ENCODE results near the gene SIPA1L2.

The SIPA1L2 gene, protein sequence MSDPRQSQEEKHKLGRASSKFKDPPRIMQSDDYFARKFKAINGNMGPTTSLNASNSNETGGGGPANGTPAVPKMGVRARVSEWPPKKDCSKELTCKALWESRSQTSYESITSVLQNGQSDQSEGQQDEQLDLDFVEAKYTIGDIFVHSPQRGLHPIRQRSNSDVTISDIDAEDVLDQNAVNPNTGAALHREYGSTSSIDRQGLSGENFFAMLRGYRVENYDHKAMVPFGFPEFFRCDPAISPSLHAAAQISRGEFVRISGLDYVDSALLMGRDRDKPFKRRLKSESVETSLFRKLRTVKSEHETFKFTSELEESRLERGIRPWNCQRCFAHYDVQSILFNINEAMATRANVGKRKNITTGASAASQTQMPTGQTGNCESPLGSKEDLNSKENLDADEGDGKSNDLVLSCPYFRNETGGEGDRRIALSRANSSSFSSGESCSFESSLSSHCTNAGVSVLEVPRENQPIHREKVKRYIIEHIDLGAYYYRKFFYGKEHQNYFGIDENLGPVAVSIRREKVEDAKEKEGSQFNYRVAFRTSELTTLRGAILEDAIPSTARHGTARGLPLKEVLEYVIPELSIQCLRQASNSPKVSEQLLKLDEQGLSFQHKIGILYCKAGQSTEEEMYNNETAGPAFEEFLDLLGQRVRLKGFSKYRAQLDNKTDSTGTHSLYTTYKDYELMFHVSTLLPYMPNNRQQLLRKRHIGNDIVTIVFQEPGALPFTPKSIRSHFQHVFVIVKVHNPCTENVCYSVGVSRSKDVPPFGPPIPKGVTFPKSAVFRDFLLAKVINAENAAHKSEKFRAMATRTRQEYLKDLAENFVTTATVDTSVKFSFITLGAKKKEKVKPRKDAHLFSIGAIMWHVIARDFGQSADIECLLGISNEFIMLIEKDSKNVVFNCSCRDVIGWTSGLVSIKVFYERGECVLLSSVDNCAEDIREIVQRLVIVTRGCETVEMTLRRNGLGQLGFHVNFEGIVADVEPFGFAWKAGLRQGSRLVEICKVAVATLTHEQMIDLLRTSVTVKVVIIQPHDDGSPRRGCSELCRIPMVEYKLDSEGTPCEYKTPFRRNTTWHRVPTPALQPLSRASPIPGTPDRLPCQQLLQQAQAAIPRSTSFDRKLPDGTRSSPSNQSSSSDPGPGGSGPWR (N-terminal part only)

DNA sequence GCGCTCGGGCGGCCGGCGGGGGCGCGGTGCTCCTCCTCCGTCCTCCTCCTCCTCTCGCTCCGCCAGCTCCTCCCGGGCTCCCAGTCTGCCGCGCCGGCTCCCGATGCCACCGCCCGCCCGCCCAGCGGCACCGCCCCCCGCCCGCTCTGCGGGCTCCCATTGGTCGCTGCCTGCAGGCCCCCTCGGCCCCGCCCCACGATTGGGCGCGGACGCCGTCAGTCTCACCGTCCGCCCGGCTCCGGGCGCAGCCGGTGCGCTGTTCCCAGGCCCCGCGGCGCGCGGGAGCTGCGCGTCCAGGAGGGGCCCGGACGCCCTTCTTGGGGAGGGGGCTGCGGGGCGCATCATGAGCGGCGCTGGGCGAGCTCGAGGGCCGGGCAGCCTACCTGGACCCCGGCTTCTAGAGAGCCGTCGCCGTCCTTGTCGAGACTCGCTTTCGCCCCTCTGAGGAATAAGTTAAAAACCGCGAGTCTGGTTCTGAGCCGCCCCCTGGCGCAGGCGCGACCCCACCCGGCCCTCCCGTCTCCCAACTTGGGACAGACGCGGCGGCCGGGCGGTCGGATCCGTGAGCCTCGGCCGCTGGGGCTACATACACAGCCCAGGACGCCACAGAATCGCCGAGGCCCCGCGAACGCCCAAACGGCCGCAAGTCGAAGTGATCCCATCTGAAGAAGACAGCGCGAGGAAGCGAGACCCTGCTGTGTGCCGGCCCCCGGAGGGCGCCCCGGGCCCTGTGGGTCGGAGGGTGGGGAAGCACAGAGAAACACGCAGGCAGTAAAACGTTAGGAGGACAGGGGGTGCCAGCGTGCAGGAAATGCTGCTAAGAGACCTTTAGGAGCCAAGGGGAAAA is at the start of gene SIPA1L2:
TSS of gene SIPA1L2 (minus strand) at position 87 of the 847 bp plus-strand sequence. CDS start 114,794 bp downstream, outside the sequence.
- peak; percentile 79 for DNase-seq

DNA sequence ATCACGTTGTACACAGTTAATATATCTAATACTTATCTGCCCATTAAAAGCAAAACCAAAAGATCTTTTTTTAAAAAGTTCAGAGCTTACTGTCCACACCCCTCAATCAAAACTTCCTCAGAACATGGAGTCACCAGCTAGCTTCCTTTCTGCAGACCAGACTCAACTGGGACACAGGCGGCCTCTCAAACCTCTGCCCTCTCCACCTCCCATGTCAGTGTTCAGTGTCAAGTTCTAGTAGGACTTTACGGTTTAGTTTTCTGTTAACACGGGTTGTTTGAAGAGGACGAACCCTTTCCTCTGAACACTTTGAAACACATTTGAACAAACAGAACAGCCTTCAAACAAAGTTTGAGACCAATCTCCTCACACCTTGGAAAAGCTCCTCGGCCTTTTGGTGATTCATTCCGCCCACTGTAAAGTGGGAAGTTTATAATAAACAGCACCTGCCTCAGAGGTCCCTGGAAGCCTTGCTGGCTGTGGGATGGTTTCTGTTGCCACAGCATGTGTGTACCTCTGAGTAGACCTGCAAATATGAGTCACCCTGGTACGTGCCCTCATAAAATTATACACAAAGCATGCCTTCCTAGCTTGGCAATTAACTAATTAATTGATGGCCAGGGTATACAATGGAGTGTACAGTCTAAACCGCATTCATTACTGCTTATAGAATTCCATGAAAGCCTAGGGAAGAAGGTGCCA is 48.4 kb upstream of the SIPA1L2 start:
- no peak for DNase-seq

DNA sequence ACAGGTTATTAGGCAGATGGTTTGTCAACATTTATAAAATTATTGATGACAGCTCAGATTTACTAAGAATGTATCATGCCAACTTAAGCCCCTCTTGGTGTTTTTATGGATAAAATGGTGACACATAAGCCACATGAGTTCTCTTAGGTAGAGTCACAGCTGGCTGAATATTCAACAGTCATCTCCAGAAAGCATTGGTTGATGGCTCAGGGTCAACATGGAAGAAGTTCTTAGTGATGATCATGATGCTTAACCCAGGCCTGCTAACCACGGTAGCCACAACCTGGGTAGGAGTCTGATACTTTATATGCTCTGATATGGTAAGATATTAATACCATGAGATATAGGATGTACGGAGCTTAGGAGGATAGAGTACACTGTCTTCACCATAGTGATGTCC is 46.4 kb upstream of the SIPA1L2 start:
- no peak for DNase-seq

DNA sequence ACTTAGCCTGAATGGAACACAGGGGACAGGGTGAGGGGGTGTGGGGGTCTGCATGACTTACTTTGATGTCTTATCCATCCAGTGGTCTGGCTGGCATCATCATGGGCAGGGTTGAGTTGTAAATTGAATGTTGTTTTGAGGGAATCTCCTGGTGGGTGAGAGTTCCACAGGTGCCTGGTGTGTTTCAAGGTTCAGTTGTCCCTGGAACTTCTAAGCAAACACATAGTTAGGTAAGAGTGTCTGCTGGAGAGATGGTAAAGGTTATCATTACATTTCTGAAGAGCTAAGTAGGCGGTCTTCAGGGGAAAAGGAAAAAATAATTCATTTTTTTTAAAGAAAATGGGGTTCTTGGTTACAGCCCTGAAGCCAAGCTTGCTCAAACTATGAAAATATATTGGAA is 46.0 kb upstream of the SIPA1L2 start:
- no peak for DNase-seq

DNA sequence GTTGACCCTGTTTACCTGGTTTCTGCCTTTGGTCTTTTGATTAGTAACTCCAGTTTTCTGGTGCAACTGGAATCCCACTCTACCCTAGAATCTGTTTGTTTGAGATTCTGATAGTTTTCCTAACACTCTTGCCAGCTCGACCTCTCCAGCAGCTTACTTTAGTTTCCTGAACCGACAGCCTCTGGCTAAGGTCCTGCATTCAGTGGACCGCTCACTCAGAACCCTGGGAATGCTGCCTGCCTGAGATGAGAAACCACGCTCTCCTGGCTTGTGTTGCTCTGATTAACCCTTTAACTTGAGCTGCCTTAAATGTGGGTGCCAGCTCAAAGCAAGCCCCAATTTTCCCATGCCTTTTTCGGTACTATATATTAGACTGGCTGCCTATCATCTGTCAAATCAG is 45.3 kb upstream of the SIPA1L2 start:
- DNase-seq, result no peak

DNA sequence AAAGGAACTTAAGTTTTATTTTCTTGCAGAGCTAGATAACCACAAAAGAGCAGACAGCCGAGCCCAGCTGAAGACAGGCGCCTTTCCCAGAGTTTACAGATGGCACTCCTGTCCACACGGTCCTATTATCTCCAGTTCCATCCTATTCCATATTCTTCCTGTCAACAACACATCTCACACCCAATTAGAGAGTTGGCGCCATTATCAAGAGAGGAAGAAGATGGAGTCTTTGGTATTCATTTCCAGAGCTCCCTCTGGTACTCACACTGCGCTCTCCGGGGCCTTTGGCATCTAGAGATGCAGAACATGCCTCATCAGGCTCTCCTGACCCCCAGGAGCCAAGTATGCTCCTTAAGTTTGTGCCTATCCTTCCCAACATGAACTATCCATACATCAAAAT is 43.3 kb upstream of the SIPA1L2 start:
- no peak for DNase-seq

DNA sequence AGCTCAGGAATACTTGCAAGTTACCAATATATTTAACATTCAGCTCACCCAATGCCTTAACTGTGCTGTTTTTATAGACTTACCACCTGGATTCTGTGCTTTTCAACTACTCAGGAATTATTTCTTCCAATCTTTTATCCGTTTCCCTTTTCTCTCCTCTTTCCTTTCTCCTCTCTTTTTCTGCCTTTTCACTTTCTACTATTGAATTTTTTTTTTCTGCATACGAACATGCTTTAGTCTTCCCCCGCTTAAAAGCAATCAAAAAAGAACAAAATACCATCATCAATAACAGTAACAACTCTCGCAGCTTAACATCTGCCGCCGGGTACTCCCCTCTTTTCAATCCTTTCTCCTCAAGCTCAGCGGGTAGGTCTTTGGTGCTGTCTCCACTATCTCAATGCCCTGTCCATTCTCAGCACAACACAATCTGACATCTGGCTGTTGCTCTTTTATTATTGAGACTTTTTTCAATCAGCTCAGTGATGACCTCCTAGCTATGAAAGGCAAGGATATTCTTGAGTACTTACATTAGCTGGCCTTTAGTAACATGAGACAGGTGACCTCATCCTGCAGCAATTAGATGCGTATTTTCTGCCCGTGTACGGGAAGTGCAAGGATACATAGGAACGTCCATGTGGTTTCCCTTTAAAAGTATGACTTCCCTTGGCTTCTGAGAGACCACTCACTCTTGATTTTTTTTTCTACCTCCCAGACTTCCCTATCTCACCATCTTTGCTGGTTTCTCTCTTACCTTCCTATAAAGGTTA is 40.2 kb upstream of the SIPA1L2 start:
- DNase-seq, result peak; percentile 67

DNA sequence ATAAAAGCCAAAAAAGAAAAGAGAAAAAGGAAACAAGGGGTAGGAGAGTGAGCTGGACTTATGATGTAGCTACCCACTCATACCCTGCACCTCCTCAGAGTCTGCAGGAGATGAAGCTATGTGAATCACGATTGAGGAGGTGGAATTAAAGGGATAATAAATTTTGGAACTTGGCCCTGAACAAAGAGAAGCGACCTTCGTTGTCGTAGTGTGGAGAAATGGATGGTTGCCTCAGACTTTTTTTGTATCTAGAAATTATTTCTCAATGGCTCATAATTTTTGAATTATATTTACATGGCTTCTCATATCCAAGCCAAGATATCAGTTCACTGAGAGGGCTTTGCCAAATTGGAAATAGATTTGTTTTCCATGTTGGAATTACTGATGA is 37.8 kb upstream of the SIPA1L2 start:
- no peak for DNase-seq

DNA sequence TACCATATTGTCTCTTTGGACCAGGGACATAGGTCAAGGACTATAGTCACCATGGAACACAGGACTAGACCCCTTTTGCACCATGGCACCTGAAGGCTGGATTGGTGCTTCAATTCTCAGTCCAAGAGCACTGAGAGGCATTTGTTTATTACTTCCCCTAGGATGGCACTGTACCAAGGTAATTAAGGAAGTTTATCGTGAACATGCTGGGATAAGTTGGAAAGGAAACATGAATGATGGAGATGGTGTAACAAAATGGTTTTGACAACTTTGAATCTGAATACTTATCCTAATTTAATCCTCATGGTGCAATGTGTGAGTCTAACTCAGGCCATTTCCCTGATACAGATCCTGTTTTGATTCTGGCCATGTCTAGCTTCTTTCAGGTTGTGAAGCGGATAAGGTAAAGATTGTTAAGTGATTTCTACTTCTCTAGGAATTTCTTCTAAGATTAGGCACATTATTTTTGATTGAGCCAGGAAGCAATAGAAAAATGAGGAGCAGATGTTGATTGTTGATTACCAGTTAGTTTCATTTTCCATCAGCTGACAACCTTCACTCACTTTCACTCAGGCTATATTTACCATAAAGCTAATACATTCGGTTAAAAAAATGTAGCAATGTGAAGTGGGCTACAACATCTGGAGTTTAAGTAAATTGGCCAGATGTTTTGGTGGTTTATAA is 37.3 kb upstream of the SIPA1L2 start:
- DNase-seq, result no peak

DNA sequence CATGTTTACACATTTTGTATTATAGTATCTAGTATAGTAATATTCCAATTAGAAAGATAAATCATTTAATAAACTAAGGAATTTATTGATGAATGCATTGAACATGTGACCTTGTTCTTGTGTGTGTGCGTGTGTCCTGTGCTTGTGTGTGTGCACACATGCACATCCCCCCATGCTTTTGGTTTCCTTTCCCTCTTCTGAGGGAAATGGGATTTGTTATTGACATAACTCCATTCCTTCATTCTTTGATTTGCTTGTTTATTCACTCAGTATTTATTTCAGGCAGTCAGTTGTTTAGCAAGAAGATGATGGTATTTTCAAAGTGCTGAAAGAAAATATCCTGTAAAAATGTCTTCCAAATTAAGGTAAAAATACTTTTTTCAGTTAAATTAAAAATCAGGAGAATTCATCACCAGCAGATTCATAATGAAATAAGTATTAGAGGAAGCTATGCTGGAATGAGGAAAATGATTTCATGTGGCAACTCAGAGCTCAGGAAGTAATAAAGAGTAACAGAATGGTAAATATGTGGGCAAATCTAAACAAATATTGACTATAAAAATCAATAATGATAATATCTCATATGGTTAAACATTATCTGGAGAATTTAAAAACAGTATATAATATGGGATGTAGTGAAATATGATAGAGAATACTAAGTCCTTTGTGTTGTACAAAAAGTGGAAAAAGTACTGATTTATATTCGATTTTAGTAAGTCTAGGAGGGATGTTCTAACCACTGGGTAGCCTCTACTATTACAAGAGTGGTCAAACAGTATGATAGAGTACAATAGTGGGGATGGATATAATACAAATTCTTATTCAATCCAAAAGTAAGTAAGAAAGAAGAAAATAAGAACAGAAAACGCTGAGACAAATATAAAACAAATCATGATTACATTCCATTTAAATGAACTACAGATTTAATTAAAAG is 35.2 kb upstream of the SIPA1L2 start:
- DNase-seq, result no peak

DNA sequence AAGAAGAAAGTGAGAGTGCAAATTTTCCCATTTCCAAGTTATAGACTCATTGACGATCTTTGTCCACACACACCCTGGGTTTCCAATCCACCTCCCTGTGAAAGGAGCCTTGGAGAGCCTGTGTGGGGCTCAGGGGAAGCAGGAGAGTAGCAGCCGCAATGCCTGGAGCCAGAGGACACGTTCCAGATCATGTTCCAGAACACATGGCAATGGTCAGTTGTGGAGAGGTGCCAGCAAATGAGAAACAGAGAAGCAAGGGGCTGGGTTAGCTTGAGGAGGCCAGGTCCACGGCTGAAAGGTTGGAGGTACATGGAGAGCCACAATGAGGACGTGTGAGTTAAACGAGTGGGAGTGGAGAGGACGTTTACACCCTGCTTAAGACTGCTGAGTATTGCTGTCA is 33.0 kb upstream of the SIPA1L2 start:
- DNase-seq, result no peak

DNA sequence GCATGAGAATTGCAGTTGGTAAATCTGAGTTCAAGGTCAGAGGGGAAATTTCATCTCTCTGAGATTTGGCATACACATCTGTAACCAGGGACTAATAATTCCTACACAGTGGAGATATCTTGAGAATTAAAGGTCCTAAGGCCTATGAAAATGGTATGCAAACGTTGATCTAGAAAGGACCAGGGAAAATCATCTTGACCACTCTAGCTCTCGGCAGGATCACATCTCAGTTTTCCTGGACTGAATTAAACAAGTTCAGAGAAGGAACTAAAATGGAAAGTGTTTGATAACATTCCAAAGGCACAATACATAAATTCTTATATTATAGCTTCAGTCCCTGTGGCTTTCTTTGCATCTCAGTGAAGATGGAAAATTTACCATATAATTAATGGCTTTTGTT is 28.5 kb upstream of the SIPA1L2 start:
- no peak for DNase-seq

DNA sequence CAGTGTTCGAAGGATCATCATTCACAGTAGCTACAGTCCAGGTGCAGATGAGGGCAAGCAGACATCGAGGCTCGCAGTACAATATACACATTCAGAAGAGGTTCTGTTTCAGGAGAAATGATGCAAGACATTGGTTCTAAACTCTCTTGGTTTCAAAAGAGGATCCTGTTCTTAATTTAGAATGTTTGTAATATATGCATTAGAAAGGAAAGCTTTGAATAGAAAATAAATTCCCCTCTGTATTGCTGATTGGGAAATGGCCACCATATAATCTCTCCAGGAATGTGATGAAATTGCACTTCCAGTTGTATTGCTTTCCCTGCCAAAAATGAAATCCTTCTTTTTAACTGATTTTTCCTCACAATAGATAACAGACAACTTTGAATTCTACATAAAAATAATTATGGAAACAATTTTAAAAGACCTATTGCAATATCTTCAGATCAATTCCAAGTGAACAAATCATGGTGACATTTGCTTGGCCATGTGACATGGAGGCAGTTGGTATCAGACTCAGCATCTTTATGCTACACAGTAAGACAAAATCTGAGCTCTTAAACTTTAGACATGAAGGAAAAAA is 27.6 kb upstream of the SIPA1L2 start:
- DNase-seq, result no peak

DNA sequence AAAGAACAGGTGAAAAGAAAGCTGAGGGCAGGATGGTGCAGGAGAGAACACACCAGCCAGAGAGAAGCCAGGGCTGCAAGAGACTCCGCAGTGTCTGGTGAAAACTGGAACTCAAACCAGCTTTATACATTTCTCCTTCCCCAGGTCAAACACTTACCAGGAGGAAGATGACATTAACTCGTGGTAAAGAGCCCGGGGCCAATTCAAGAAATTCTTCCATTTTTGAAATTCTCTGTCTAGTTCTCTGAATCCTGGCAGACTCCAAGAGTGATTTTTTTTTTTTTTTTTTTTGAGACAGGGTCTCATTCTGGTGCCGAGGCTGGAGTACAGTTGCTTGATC is 25.8 kb upstream of the SIPA1L2 start:
- DNase-seq, result no peak

DNA sequence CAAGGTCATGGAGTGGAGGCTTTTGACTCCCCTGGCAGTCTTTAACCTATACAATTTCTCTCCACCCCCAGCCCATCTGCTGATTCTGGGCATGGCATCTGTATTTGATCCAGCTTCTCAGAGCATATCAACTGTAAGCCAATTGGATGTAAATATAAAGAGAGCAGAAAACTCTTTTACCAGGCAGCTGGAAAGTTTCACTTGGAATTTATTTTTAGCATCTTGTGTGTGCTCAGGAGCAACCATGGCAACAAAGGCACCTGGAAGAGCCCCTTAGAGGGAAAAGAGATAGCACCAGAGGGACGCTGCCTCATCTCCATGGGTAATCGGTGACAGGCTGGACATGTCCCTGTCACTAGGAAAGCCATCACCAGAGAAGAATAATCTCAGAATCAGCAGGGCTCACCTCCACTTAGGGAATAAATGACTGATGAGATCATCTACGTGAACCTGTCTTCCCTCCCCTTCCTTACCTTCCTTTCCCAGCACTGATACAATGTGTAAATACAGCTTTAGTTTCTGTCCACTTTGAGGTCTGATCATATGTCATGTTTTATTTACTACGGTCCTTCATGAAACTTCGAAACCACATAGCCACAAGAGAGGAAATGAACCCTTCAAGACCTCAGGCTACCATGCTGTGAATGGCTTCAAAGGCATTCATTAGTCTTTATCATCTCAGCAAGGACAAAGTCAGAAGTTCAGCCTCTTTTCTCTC is 25.3 kb upstream of the SIPA1L2 start:
- peak; percentile 86 for DNase-seq

DNA sequence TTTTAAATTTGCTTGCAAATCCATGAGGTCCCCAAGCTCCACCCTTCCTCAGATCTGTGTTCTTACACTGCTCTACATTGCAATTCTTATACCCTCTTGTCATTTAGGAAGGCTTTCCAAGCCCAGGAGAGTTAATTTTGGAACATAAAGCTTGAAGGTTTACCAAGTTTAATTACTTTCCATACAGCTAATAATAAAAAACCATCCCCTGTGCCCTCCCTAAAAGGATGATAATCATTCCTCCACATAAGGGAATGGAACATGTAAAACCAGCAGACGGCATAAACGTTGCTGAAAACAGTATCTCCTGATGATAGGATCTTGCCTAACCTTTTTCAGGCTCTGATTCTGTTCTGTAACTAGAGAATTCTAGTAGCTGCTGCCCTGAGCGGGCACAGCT is 23.9 kb upstream of the SIPA1L2 start:
- no peak for DNase-seq

DNA sequence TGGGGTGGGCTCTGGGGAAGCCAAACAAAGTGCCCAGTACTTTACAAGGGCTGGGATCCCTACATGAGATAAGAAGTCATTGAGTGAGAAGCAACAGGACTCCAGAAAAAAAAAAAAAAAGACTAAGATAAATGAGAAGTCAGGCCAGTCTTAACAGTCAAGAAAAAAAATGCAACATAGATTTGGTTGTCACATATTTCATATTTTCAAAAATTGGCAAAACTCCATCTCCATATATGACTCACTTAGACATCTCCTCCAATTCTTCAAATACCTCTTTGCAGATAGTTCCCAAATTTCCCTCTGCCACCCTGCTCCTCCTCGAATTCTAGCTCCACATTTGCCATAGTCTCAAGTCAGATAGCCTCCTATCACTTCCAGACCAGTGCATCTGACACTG is 20.9 kb upstream of the SIPA1L2 start:
- DNase-seq, result no peak

DNA sequence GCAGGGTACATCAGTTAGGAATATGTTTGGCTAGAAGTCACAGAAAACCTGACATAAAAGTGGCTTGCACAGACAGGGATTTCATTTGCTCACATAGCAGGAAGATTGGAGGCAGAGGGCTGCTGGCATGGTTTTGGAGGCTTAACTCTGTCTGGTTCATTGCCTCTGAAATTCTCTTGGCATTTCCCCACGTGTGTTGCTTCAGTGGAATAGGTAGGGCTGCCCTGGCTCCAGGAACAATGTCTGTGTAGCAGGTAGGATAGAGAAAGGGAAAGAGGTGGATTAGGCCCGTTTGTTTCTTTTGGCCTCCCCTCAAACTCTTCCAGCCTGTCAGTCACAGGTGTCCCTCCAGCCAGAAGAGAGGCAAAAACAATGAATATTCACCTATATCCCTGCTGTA is 20.5 kb upstream of the SIPA1L2 start:
- DNase-seq, result no peak
